ENCODE measurements around the gene BMERB1.
"Not testable (repeated sequence)": the region's sequence is repeated elsewhere in the genome, so short reads cannot be mapped to it uniquely, and the experiment has no call there.

BMERB1 gene

GRCh38 chr16:15434425-15435215 is at the start of gene BMERB1:
TSS of gene BMERB1 (plus strand) at chr16:15434588. CDS start at chr16:15434654, 66 bp downstream.
- H3K4me1 ChIP-seq = peaks cover 17% of the 10 kb centered on the region
- peaks cover 16% of the 10 kb centered on the region for H3K27me3 ChIP-seq (ENCODE audit: low read depth)
- H3K9me3 ChIP-seq = no peaks in the 10 kb centered on the region
- in situ Hi-C loops (cut with MboI; ENCODE audit: low sequenced_read_pairs) = no loop called here
- no peaks in the 10 kb centered on the region for H3K36me3 ChIP-seq (replicated peaks)
- peak within 1 kb of the TSS; percentile 39 for H3K4me3 ChIP-seq
- DNase-seq (ENCODE audit: low spot score in 2 of 2) = peak in 1 of 2 experiments; percentile 61

DNA sequence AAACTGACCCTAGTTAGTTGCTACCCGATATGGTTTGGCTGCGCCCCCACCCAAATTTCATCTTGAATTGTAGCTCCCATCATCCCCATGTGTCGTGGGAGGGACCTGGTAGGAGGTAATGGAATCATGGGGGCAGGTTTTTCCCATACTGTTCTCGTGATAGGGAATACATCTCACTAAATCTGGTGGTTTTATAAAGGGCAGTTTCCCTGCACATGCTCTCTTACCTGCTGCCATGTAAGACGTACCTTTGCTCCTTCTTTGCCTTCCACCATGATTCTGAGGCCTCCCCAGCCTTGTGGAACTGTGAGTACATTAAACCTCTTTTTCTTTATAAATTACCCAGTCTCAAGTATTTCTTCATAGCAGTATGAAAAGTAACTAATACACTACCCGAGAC is 46.3 kb upstream of the BMERB1 start:
- H3K4me1 ChIP-seq; in situ Hi-C loops (cut with MboI; ENCODE audit: low sequenced_read_pairs); DNase-seq (ENCODE audit: low spot score in 2 of 2); H3K27me3 ChIP-seq (ENCODE audit: low read depth); H3K36me3 ChIP-seq (replicated peaks); H3K4me3 ChIP-seq; H3K9me3 ChIP-seq: not testable (repeated sequence)

GRCh38 chr16:15389916-15390315 is 44.5 kb upstream of the BMERB1 start:
- H3K36me3 ChIP-seq (replicated peaks); DNase-seq (ENCODE audit: low spot score in 2 of 2); H3K27me3 ChIP-seq (ENCODE audit: low read depth); in situ Hi-C loops (cut with MboI; ENCODE audit: low sequenced_read_pairs); H3K4me3 ChIP-seq; H3K4me1 ChIP-seq; H3K9me3 ChIP-seq: not testable (repeated sequence)

DNA sequence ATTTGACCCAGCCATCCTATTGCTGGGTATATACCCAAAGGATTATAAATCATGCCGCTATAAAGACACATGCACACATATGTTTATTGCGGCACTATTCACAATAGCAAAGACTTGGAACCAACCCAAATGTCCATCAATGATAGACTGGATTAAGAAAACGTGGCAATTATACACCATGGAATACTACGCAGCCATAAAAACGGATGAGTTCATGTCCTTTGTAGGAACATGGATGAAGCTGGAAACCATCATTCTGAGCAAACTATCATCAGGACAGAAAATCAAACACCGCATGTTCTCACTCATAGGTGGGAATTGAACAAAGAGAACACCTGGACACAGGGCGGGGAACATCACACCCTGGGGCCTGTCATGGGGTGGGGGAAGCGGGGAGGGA is 41.4 kb upstream of the BMERB1 start:
- DNase-seq (ENCODE audit: low spot score in 2 of 2); H3K9me3 ChIP-seq; H3K36me3 ChIP-seq (replicated peaks); H3K4me1 ChIP-seq; in situ Hi-C loops (cut with MboI; ENCODE audit: low sequenced_read_pairs); H3K4me3 ChIP-seq; H3K27me3 ChIP-seq (ENCODE audit: low read depth): not testable (repeated sequence)

- H3K27me3 ChIP-seq (ENCODE audit: low read depth); H3K36me3 ChIP-seq (replicated peaks); in situ Hi-C loops (cut with MboI; ENCODE audit: low sequenced_read_pairs); H3K4me1 ChIP-seq; H3K9me3 ChIP-seq: not testable (repeated sequence)
- DNase-seq (ENCODE audit: low spot score in 2 of 2) = peak; percentile 61 to 82
- peak within 1 kb of the TSS; percentile 44 for H3K4me3 ChIP-seq
These were observed 38.5 kb upstream of the BMERB1 start, which contains the start of gene MPV17L for GRCh38 chr16:15395631-15396508. TSS of gene MPV17L (plus strand) at chr16:15395754. CDS start at chr16:15395898, 144 bp downstream.

- H3K27me3 ChIP-seq (ENCODE audit: low read depth); H3K4me1 ChIP-seq; DNase-seq (ENCODE audit: low spot score in 2 of 2); H3K9me3 ChIP-seq; H3K36me3 ChIP-seq (replicated peaks); in situ Hi-C loops (cut with MboI; ENCODE audit: low sequenced_read_pairs): not testable (repeated sequence)
- H3K4me3 ChIP-seq = peak overlapping the region; percentile 44
These were observed 37.9 kb upstream of the BMERB1 start for GRCh38 chr16:15396509-15396829.

DNA sequence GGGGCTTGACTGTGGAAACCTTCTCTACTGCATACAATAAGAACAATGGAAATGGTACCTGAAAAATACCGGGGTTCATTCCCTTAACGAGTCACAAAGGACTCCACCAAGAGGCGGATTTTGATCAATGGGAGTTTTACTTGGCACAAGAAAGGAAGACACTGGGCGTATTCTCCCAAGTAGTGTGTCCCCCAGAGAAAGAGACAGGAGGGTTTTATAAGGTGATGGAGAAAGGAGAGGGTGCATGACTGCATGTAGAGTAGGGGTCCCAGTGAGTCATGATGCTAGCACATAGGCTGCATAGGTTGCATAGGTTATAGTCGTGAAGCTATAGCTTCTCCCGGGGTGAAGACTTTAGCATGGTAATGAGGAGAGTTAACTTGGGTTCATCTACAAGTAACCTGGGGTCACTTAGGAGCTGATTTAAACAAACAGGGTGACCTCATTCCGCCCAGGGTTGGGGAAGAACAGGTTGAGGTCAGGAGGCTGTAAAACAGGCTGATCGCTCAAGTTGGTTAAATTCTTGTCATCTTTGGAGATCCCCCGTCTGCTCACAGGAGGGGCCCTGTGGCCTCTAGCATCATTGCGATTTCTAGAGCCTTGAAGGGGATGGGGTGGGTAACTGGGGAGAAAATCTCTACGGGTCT is 37.3 kb upstream of the BMERB1 start:
- H3K4me1 ChIP-seq = no peaks in the 10 kb centered on the region
- peak overlapping the region; percentile 44; the same call in 1 of the 2 replicates for H3K4me3 ChIP-seq
- DNase-seq (ENCODE audit: low spot score in 2 of 2) = no peak
- peaks cover 7% of the 10 kb centered on the region for H3K36me3 ChIP-seq (replicated peaks)
- in situ Hi-C loops (cut with MboI; ENCODE audit: low sequenced_read_pairs) = no loop called here
- H3K9me3 ChIP-seq = no peaks in the 10 kb centered on the region
- no peaks in the 10 kb centered on the region for H3K27me3 ChIP-seq (ENCODE audit: low read depth)

GRCh38 chr16:15398618-15399316 is 35.6 kb upstream of the BMERB1 start:
- Histone ChIP-seq H3K4me3 (no peak overlapping the region), H3K4me1 (no peaks in the 10 kb centered on the region), H3K9me3 (no peaks in the 10 kb centered on the region), H3K36me3 (replicated peaks) (peaks cover 11% of the 10 kb centered on the region), H3K27me3 (ENCODE audit: low read depth) (no peaks in the 10 kb centered on the region)
- in situ Hi-C loops (cut with MboI; ENCODE audit: low sequenced_read_pairs) = no loop called here
- no peak for DNase-seq (ENCODE audit: low spot score in 2 of 2)

DNA sequence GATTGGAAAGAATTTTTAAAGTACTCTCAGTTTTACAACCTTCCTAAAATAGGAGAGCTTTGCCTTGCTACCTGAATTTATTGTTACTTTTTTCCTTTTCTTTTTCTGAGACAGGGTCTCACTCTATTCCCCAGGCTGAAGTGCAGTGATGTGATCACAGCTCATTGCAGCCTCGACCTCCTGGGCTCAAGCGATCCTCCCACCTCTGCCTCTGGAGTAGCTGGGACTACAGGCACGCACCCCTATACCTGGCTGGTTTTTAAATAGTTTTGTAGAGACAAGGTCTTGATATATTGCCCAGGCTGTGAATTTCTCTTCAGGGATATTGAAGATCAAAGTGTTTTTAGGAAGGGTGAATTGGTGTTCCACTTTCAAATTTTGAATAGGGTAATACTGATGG is 35.1 kb upstream of the BMERB1 start:
- H3K4me1 ChIP-seq = no peaks in the 10 kb centered on the region
- no peak overlapping the region for H3K4me3 ChIP-seq
- peaks cover 11% of the 10 kb centered on the region for H3K36me3 ChIP-seq (replicated peaks)
- no peak for DNase-seq (ENCODE audit: low spot score in 2 of 2)
- no peaks in the 10 kb centered on the region for H3K9me3 ChIP-seq
- H3K27me3 ChIP-seq (ENCODE audit: low read depth) = no peaks in the 10 kb centered on the region
- in situ Hi-C loops (cut with MboI; ENCODE audit: low sequenced_read_pairs) = no loop called here

GRCh38 chr16:15400314-15400713 is 34.1 kb upstream of the BMERB1 start:
- H3K27me3 ChIP-seq (ENCODE audit: low read depth); H3K4me1 ChIP-seq; DNase-seq (ENCODE audit: low spot score in 2 of 2); H3K4me3 ChIP-seq; in situ Hi-C loops (cut with MboI; ENCODE audit: low sequenced_read_pairs); H3K9me3 ChIP-seq: not testable (repeated sequence)
- peaks cover 11% of the 10 kb centered on the region for H3K36me3 ChIP-seq (replicated peaks)

- Histone ChIP-seq H3K36me3 (replicated peaks) (peaks cover 11% of the 10 kb centered on the region), H3K4me1 (no peaks in the 10 kb centered on the region), H3K4me3 (no peak overlapping the region), H3K27me3 (ENCODE audit: low read depth) (no peaks in the 10 kb centered on the region), H3K9me3 (no peaks in the 10 kb centered on the region)
- no peak for DNase-seq (ENCODE audit: low spot score in 2 of 2)
- in situ Hi-C loops (cut with MboI; ENCODE audit: low sequenced_read_pairs) = no loop called here
These were observed 32.4 kb upstream of the BMERB1 start for GRCh38 chr16:15401972-15402371.

- H3K36me3 ChIP-seq (replicated peaks) = peaks cover 11% of the 10 kb centered on the region
- no peaks in the 10 kb centered on the region for H3K27me3 ChIP-seq (ENCODE audit: low read depth)
- H3K9me3 ChIP-seq = no peaks in the 10 kb centered on the region
- no peak overlapping the region for H3K4me3 ChIP-seq
- peak in 1 of 2 experiments; percentile 35 for DNase-seq (ENCODE audit: low spot score in 2 of 2)
- in situ Hi-C loops (cut with MboI; ENCODE audit: low sequenced_read_pairs) = no loop called here
- H3K4me1 ChIP-seq = no peaks in the 10 kb centered on the region
These were observed 30.9 kb upstream of the BMERB1 start for GRCh38 chr16:15403392-15403995.

GRCh38 chr16:15404091-15404490 is 30.3 kb upstream of the BMERB1 start:
- in situ Hi-C loops (cut with MboI; ENCODE audit: low sequenced_read_pairs); DNase-seq (ENCODE audit: low spot score in 2 of 2); H3K9me3 ChIP-seq; H3K27me3 ChIP-seq (ENCODE audit: low read depth); H3K4me1 ChIP-seq; H3K4me3 ChIP-seq: not testable (repeated sequence)
- H3K36me3 ChIP-seq (replicated peaks) = peaks cover 11% of the 10 kb centered on the region
